Measurements from ENCODE around the gene APOBEC3B. TPM values are rescaled to one million over a fixed set of nuclear protein-coding genes. Genes with fewer than 3 reads are reported as not detected.

APOBEC3B gene
- total and polyA plus RNA-seq, 2 donors (not counting 3 experiments of a cell fraction or from before 2014, with no cell fraction given), result 10.3 to 19.9 TPM

GRCh38 chr22:38965614-38966379, 16.4 kb upstream of the APOBEC3B start:
- H3K9me1 ChIP-seq (replicated peaks; ENCODE audit: control insufficient read depth, extremely low read depth, insufficient read depth, low read length), result no peaks in the 10 kb centered on the region
- dilution Hi-C loops (cut with MboI; ENCODE audit: extremely low pct_ligation_motif_present, low sequenced_read_pairs), result no loop called here
- TF ChIP-seq MAX (IDR thresholded peaks at IDR 0.05; ENCODE audit: insufficient read depth, insufficient read length) (no peak), MYC (IDR thresholded peaks at IDR 0.05; ENCODE audit: low read depth, low read length) (no peak), JUN (IDR thresholded peaks at IDR 0.05; ENCODE audit: borderline replicate concordance, insufficient read depth, insufficient read length, low read depth) (no peak), GATA2 (IDR thresholded peaks at IDR 0.05; ENCODE audit: insufficient read depth, insufficient read length, low read depth, low read length) (no peak), CTCF (IDR thresholded peaks at IDR 0.05; ENCODE audit: extremely low read depth in 1 of 2, insufficient read depth in 1 of 2, low read depth in 1 of 2, low read length in 2 of 2) (no peak), EZH2 (IDR thresholded peaks at IDR 0.05; ENCODE audit: borderline replicate concordance, low read depth, low read length, severe bottlenecking) (no peak), FOS (IDR thresholded peaks at IDR 0.05; ENCODE audit: borderline replicate concordance, insufficient read depth, low read length) (no peak), POLR2A (IDR thresholded peaks at IDR 0.05; ENCODE audit: low read depth, low read length) (no peak), POLR2AphosphoS5 (IDR thresholded peaks at IDR 0.05; ENCODE audit: insufficient read depth, low read depth, low read length) (no peak)
- H3K9me3 ChIP-seq (replicated peaks; ENCODE audit: control insufficient read depth, insufficient read depth, low read length), result no peaks in the 10 kb centered on the region
- FAIRE-seq, result no peak
- no TSS peak for BruUV-seq (replicated peaks)
- ChIA-PET CTCF (interaction anchor here (0.8 to 1.1 kb wide), 3 partner anchors 96 to 143 kb away, joined by 3 to 5 read pairs (median 3); no protein-coding TSS in a partner anchor), POLR2A (no interaction called here)
- H3K79me2 ChIP-seq (ENCODE audit: control insufficient read depth, insufficient read depth, low read length), result no peaks in the 10 kb centered on the region
- peaks cover 0 to 2% of the 10 kb centered on the region in 2 experiments for H3K27me3 ChIP-seq (ENCODE audit: control insufficient read depth in 2 of 2, insufficient read depth in 2 of 2, low read length in 2 of 2)
- intact Hi-C loops (cut with micrococcal nuclease), result no loop called here
- no peak overlapping the region for H3K9ac ChIP-seq (replicated peaks; ENCODE audit: extremely low read depth, insufficient read depth, low read length)
- no peak for DNase-seq (ENCODE audit: low read depth, low spot score)
- no peaks in the 10 kb centered on the region for H3K36me3 ChIP-seq (ENCODE audit: control insufficient read depth in 2 of 2, extremely low read depth in 1 of 2, insufficient read depth in 2 of 2, low read length in 2 of 2)
- no peak overlapping the region for H3K4me2 ChIP-seq (ENCODE audit: insufficient read depth, low read length)
- H2AFZ ChIP-seq (ENCODE audit: low read depth, low read length), result no peak overlapping the region
- no peak overlapping the region for H3K27ac ChIP-seq (ENCODE audit: insufficient read depth, low read depth, low read length)
- H4K20me1 ChIP-seq (replicated peaks; ENCODE audit: control insufficient read depth, extremely low read depth, insufficient read depth, low read length), result no peaks in the 10 kb centered on the region
- no peak overlapping the region for H3K4me3 ChIP-seq (replicated peaks in 1 of 3; ENCODE audit: insufficient read depth in 1 of 3, low read depth in 1 of 3, low read length in 3 of 3)
- H3K4me1 ChIP-seq (ENCODE audit: control insufficient read depth, extremely low read depth, insufficient read depth, low read length), result no peaks in the 10 kb centered on the region
